Measurements from ENCODE around the gene POMT1.

DNA sequence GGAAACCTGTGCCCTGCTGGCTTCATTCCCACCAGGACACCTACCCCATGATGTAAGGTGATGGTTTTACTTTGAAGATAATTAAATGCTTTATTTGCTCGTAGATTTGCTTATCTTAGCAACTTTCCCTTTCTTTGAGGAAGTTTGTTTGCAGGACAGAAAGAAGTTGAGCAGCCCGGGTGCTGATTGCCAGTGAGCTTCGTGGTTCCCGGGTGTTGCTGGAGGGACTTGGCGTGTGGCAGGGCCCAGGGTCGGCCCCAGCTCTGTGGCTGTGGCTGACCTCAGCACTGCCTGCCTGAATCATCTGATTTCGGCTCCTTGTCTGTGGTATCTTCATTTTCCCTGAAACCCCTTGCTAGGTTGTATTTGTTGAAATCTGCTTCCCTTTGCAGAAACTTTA lies 8.7 kb downstream of the POMT1 start:
- TF ChIP-seq, protein P1, sequence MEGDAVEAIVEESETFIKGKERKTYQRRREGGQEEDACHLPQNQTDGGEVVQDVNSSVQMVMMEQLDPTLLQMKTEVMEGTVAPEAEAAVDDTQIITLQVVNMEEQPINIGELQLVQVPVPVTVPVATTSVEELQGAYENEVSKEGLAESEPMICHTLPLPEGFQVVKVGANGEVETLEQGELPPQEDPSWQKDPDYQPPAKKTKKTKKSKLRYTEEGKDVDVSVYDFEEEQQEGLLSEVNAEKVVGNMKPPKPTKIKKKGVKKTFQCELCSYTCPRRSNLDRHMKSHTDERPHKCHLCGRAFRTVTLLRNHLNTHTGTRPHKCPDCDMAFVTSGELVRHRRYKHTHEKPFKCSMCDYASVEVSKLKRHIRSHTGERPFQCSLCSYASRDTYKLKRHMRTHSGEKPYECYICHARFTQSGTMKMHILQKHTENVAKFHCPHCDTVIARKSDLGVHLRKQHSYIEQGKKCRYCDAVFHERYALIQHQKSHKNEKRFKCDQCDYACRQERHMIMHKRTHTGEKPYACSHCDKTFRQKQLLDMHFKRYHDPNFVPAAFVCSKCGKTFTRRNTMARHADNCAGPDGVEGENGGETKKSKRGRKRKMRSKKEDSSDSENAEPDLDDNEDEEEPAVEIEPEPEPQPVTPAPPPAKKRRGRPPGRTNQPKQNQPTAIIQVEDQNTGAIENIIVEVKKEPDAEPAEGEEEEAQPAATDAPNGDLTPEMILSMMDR (IDR thresholded peaks at IDR 0.05) = no peak
- no peak for TF ChIP-seq POLR2A (IDR thresholded peaks at IDR 0.05)
- no peak for TF ChIP-seq POLR2AphosphoS5 (IDR thresholded peaks at IDR 0.05)
- no peak for TF ChIP-seq EP300 (IDR thresholded peaks at IDR 0.05)

All from suprapubic skin (tissue), 4 donors.